ENCODE measurements around the gene TICAM1.

DNA sequence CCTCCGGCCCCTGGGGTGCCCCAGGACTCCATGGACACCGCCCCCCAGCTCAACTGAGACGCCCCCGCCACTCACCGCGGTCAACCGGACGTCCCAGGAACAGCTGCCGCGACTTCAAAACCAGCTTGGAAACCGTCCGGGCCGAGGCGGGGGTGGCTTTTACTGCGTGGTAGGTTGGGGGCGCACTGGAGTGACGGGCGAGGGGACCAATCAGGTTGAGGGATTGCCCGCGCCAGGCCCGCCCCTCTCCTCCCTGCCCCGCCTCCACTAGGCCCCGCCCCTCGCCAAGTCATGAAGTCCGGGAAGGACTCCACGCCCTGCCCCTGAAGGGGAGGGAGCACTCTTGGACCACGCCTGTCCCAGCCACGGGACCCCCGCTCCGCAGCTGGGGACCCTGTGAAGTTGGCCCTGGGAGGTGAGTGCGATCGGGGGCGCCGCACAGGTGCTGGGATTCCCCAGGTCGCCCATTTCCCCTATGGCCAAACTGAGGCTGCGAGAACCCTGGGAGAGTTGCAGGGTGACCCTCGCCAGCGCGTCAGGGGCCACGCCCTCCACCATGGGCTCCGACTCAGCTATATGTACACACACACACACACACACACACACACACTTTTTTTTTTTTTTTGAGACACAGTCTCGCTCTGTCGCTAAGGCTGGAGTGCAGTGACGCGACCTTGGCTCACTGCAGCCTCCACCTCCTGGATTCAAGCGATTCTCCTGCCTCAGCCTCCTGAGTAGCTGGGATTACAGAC is 36.2 kb upstream of the TICAM1 start, which contains the start of gene PLIN3:
- TF ChIP-seq, protein P1, sequence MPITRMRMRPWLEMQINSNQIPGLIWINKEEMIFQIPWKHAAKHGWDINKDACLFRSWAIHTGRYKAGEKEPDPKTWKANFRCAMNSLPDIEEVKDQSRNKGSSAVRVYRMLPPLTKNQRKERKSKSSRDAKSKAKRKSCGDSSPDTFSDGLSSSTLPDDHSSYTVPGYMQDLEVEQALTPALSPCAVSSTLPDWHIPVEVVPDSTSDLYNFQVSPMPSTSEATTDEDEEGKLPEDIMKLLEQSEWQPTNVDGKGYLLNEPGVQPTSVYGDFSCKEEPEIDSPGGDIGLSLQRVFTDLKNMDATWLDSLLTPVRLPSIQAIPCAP (CRISPR knock-in tag; IDR thresholded peaks at IDR 0.05; ENCODE audit: low read depth), result no peak
- TF ChIP-seq HDAC2 (CRISPR knock-in tag; IDR thresholded peaks at IDR 0.05), result peak; percentile 79
- TF ChIP-seq EP300 (IDR thresholded peaks at IDR 0.05; ENCODE audit: low read depth in 2 of 2, low read length in 2 of 2), result no peak; a peak in 1 of 4 replicates
- no peak; the same call in 1 of the 2 replicates for TF ChIP-seq EP300 (CRISPR knock-in tag; IDR thresholded peaks at IDR 0.05; ENCODE audit: borderline replicate concordance)
- TF ChIP-seq, protein P2, sequence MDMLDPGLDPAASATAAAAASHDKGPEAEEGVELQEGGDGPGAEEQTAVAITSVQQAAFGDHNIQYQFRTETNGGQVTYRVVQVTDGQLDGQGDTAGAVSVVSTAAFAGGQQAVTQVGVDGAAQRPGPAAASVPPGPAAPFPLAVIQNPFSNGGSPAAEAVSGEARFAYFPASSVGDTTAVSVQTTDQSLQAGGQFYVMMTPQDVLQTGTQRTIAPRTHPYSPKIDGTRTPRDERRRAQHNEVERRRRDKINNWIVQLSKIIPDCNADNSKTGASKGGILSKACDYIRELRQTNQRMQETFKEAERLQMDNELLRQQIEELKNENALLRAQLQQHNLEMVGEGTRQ (IDR thresholded peaks at IDR 0.05; ENCODE audit: low read depth, low read length), result no peak
- TF ChIP-seq, protein P2 (CRISPR knock-in tag; IDR thresholded peaks at IDR 0.05; ENCODE audit: borderline replicate concordance), result no peak; the same call in 1 of the 2 replicates
- TF ChIP-seq KDM1A (CRISPR knock-in tag; IDR thresholded peaks at IDR 0.05), result peak; percentile 98

Data from HepG2 (cell line).